Lung (tissue), 12 donors: Measurements from ENCODE around the gene SUMO3. TPM values are rescaled to one million over a fixed set of nuclear protein-coding genes. Genes with fewer than 3 reads are reported as not detected.

Experiments used
- ATAC-seq: fragments of 200-7000 bp; cut with Tn5 transposase; one replicate; pipeline ENCODE4 v1.9.1; 2020; ENCODE audit warnings: moderate number of reproducible peaks; ENCODE audit not compliant: insufficient read depth, low FRiP score
- DNase-seq, 3 donors: peaks; one replicate each; pipeline ENCODE4 v3.0.0-alpha.2; 2013 to 2017
- H3K27ac ChIP-seq, 2 donors: one replicate each; pipeline ENCODE4 v1.5.1; 2013; ENCODE audit warnings: mild to moderate bottlenecking in 2 of 2, moderate library complexity in 2 of 2, control low read depth in 1 of 2, inconsistent platforms in 1 of 2, low read depth in 1 of 2, low read length in 1 of 2
- H3K27me3 ChIP-seq, 3 donors: one replicate each; pipeline ENCODE4 v1.5.1; 2013; ENCODE audit warnings: low read length in 2 of 3; ENCODE audit not compliant: control insufficient read depth in 3 of 3, insufficient read depth in 3 of 3
- H3K36me3 ChIP-seq, 4 donors: one replicate each; pipeline ENCODE4 v1.5.1; 2013; ENCODE audit warnings: low read length in 4 of 4, mild to moderate bottlenecking in 1 of 4, moderate library complexity in 1 of 4; ENCODE audit not compliant: control insufficient read depth in 4 of 4, insufficient read depth in 4 of 4
- H3K4me1 ChIP-seq, 5 donors: one replicate each; pipeline ENCODE4 v1.5.1; 2013; ENCODE audit warnings: low read length in 5 of 5, mild to moderate bottlenecking in 2 of 5, moderate library complexity in 1 of 5; ENCODE audit not compliant: control insufficient read depth in 5 of 5, insufficient read depth in 5 of 5
- H3K4me3 ChIP-seq: one replicate; pipeline ENCODE4 v1.5.1; 2013; ENCODE audit warnings: mild to moderate bottlenecking, control low read depth, moderate library complexity
- H3K9ac ChIP-seq, 2 donors: one replicate each; pipeline ENCODE4 v1.5.1; 2013; ENCODE audit warnings: low read length in 2 of 2, control low read depth in 1 of 2; ENCODE audit not compliant: insufficient read depth in 1 of 2
- H3K9me3 ChIP-seq, 4 donors: one replicate each; pipeline ENCODE4 v1.5.1; 2013; ENCODE audit warnings: low read length in 3 of 4, mild to moderate bottlenecking in 1 of 4, moderate library complexity in 1 of 4; ENCODE audit not compliant: control insufficient read depth in 4 of 4, insufficient read depth in 3 of 4
- WGBS, 2 donors: extraction: QIAGEN DNeasy Blood & Tissue Kit; methylation state at CpG; one replicate each; pipeline ENCODE4 v1.1.7; 2013; 5-methylcytosine and 5-hydroxymethylcytosine counted together
- polyA plus RNA-seq, 2 donors: library from polyadenylated mRNA; stranded (reverse); fragments of 200-250 nt; gene quantifications; one replicate each; pipeline ENCODE4 v1.2.1, GENCODE V29; 2013
- total RNA-seq, 2 donors: library from RNA; depleted of rRNA in 1 of 2; stranded (reverse); fragments of >200 nt in 1 of 2; gene quantifications; one replicate each; pipeline ENCODE4 v1.2.1, GENCODE V29; 2014 to 2021
- TF ChIP-seq, protein P1 (sequence below): IDR thresholded peaks from 2 replicates; pipeline ENCODE4 v1.5.1; 2012; ENCODE audit warnings: mild to moderate bottlenecking; ENCODE audit errors: control extremely low read depth, extremely low read depth
- donor health status: control.
- donor health status: control.
- donor health status: Bipolar disorder and iron deficiency.
- donor health status: healthy.
- donor health status: DM: yes; HTN: yes; CAD: no.

The SUMO3 gene
- total and polyA plus RNA-seq, 4 donors, result 40.4 to 96.4 (median 66.0) TPM

DNA sequence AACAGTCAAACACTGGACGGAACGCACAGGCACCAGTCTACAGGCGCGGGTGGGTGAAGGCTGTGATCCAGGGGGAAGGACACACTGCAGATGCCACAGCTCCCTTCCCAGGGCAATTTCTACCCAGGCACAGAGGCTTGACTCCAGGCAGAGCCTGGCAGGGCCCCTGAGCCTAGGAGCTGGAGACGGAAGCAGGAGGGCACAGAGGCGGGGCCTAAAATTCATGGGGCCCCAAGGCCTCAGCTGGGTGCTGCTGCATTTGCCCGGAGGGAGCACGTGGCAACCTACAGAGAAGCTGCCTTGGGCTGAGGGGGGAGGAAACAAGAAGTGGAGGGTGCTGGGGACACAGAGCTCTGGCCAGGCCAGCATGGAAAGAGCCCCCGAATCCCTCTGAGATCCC, 57.5 kb downstream of the SUMO3 start:
- H3K27me3 ChIP-seq, result no peaks in the 10 kb centered on the region
- H3K27ac ChIP-seq, result no peak overlapping the region
- TF ChIP-seq, protein P1, sequence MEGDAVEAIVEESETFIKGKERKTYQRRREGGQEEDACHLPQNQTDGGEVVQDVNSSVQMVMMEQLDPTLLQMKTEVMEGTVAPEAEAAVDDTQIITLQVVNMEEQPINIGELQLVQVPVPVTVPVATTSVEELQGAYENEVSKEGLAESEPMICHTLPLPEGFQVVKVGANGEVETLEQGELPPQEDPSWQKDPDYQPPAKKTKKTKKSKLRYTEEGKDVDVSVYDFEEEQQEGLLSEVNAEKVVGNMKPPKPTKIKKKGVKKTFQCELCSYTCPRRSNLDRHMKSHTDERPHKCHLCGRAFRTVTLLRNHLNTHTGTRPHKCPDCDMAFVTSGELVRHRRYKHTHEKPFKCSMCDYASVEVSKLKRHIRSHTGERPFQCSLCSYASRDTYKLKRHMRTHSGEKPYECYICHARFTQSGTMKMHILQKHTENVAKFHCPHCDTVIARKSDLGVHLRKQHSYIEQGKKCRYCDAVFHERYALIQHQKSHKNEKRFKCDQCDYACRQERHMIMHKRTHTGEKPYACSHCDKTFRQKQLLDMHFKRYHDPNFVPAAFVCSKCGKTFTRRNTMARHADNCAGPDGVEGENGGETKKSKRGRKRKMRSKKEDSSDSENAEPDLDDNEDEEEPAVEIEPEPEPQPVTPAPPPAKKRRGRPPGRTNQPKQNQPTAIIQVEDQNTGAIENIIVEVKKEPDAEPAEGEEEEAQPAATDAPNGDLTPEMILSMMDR, result no peak
- ATAC-seq, result no peak
- DNase-seq, result no peak
- 86 to 87% methylated on average over 9 of the region's 9 CpGs for WGBS, 2 donors
- no peak overlapping the region for H3K9ac ChIP-seq
- peaks cover 0 to 31% (median 0%) of the 10 kb centered on the region in 5 donors for H3K4me1 ChIP-seq
- H3K4me3 ChIP-seq, result no peak overlapping the region
- peaks cover 0 to 6% (median 0%) of the 10 kb centered on the region in 4 donors for H3K9me3 ChIP-seq
- no peaks in the 10 kb centered on the region for H3K36me3 ChIP-seq

DNA sequence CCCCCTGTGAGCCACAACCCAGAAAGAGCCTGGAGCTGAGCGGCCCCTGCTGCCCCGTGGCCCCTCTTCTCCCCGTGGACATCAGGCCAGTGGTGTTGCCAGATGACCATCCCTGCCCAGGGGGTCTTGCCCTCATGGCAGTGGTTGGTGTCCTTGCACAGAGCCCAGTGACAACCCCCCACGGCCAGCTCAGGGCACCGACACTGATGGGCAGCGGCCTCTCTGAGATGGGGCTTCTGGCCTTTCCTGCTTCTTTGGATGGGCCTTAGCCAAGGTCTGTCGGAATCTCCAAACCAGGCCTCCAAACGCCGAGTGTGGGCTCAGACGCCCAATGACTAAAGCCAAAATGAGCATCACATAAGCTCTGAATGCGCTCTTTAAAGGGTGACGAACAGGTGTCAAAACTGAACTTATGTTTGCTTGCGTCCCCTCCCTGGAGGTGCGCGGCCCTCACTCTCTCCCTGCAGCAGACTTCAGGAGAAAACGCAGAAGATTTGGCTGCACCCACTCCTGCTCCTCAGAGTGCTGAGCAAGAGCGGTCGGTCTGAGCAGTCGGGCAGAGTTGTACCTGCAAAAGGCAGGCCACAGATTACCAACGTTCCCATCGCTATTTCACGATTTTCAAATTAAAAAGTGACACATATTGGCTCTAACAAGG, 58.1 kb downstream of the SUMO3 start:
- no peak for DNase-seq

DNA sequence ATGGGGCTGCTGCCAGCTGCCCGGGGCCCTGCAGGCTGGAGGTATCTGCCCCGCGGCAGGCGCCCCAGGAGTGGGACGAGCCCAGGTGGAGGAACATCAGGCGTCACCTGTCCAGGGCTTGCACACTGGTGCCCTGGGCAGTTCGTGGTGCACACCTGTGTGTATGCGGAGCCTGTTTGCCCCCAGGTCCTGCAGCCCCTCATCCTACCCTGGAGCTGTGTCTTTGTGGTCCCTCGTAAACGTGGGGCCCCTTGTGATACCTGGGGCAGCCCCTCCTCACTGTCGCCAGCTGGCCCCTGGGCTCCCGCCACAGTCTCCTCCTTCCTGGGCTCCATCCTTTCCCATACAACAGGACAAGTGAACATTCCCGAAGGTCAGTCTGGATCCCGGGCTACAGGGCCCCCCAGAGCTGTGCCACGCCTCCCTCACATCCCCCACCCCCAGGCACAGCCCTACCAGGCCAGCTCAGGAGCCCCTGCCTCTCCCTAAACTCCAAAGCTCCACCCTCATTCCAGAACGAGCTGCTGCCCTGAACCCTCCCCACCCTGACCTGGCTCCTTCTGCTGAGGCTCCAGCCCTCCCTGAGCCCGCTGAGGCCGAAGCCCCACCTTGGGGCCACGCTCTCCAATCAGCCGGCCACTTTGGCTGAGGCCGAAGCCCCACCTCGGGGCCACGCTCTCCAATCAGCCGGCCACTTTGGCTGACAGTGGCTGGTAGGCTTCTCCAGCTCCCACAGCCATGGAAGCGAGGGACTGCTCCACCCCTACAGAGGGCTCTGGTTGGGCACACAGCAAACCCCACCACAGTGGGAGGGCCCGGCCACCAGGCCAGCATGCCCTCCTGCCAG, 58.9 kb downstream of the SUMO3 start:
- no peak for ATAC-seq
- 72 to 83% methylated on average over 26 of the region's 26 CpGs for WGBS, 2 donors
- no peak for DNase-seq
- Histone ChIP-seq H3K4me3 (no peak overlapping the region), H3K27ac (no peak overlapping the region), H3K27me3 (no peaks in the 10 kb centered on the region), H3K9ac (no peak overlapping the region), H3K36me3 (no peaks in the 10 kb centered on the region), H3K4me1 (peaks cover 0 to 26% (median 0%) of the 10 kb centered on the region in 5 donors), H3K9me3 (peaks cover 0 to 6% (median 1%) of the 10 kb centered on the region in 4 donors)
- TF ChIP-seq, protein P1, result no peak

More for the DNA sequence above, 58.1 kb downstream of the SUMO3 start:
- Histone ChIP-seq H3K27me3 (no peaks in the 10 kb centered on the region), H3K9ac (no peak overlapping the region), H3K4me3 (no peak overlapping the region), H3K36me3 (no peaks in the 10 kb centered on the region), H3K27ac (no peak overlapping the region), H3K9me3 (peaks cover 0 to 6% (median 1%) of the 10 kb centered on the region in 4 donors), H3K4me1 (peaks cover 0 to 26% (median 0%) of the 10 kb centered on the region in 5 donors)
- ATAC-seq, result no peak
- WGBS, 2 donors, result 92 to 93% methylated on average over 22 of the region's 22 CpGs
- TF ChIP-seq, protein P1, result no peak
